Fibroblast of lung (primary cell): ENCODE data around the gene IGFBP1.

ENCODE experiments used
- CTCF ChIP-seq, 2 donors: IDR thresholded peaks in 1 of 2; conservative IDR thresholded peaks in 1 of 2; 1 replicate in 1 of 2; 2 replicates in 1 of 2; pipeline ENCODE4 v1.5.1; 2011 to 2012; ENCODE audit warnings: low read length in 2 of 2, control low read depth in 1 of 2, inconsistent platforms in 1 of 2, low read depth in 1 of 2, mild to moderate bottlenecking in 1 of 2
- EZH2 ChIP-seq: IDR thresholded peaks from 2 replicates; pipeline ENCODE4 v1.5.1; 2012; ENCODE audit warnings: low read length, control low read depth, mild to moderate bottlenecking; ENCODE audit errors: missing control alignments

- TF ChIP-seq CTCF (conservative IDR thresholded peaks at IDR 0.05 in 1 of 2, IDR thresholded peaks at IDR 0.05 in 1 of 2; ENCODE audit: low read depth in 1 of 2, low read length in 2 of 2) (no peak), EZH2 (no peak)
Measured at GRCh38 chr7:45894665-45895062, 6.4 kb downstream of the IGFBP1 start.
